Dendritic cell treated with granulocyte-macrophage colony-stimulating factor and Interleukin-4, amounts not matched to agents 40 ng/mL and 50 ng/mL, for 4 days (primary cell): ENCODE results near the gene CCDC92B.

Experiments
- H3K27ac Mint-ChIP-seq: one replicate; pipeline ENCODE4 v1.8.0; 2022; ENCODE audit warnings: mild to moderate bottlenecking, mixed read lengths
- H3K27me3 Mint-ChIP-seq: one replicate; pipeline ENCODE4 v1.8.0; 2022; ENCODE audit warnings: mild to moderate bottlenecking, mixed read lengths
- H3K36me3 Mint-ChIP-seq: one replicate; pipeline ENCODE4 v1.8.0; 2022; ENCODE audit warnings: low read depth, mixed read lengths
- H3K4me1 Mint-ChIP-seq: one replicate; pipeline ENCODE4 v1.8.0; 2022; ENCODE audit warnings: low read depth, mixed read lengths
- H3K4me3 Mint-ChIP-seq: one replicate; pipeline ENCODE4 v1.8.0; 2022; ENCODE audit warnings: mild to moderate bottlenecking, moderate library complexity, mixed read lengths
- H3K9me3 Mint-ChIP-seq: one replicate; pipeline ENCODE4 v1.8.0; 2022; ENCODE audit warnings: mixed read lengths
- intact Hi-C: fragments of 100-400 bp; cut with micrococcal nuclease; formaldehyde crosslinking; loops from one replicate; pipeline ENCODE4 v1.15.0; 2022

The CCDC92B gene

DNA sequence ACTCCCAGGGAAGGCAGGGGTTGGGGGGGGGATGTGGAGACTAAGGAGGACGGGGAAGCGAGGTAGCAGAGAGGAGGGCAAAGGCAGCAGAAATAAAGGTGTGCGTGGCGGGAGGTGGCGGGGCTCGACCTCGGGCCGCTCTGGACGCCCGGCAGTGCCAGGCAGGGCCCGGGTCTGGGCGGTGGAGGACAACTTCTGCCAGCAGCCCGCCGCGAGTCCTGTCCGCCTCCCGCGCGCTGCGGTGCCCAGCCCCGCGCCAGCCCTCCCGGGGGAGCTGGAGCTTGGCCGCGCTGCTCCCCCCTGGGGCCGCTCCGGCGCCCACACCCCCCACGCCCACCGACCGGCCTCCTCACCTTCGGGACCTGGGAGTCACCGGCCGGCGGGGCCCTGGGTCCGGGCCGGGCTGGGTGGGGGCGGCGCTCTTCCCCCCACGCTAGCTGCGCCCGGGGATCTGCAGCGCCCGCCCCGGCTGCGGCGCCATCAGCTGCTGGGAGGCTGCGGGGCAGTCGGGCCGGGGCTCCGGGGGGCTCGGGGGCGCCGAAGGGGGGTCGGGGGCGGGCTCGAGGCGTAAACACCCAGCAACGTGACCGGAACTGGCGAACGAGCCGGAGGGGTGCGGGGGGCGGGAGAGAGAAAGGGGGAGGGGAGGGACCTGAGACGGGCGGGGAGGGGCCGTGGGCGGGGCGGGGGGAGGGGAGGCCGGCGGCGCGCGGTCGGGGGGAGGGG, at the start of gene CCDC92B:
CCDC92B (minus strand) TSS at position 595 of the 726 bp plus-strand sequence. CDS start 14,507 bp downstream, outside the sequence.
- Mint-ChIP-seq H3K27ac (no peak within 1 kb of the TSS), H3K9me3 (no peaks in the 10 kb centered on the region), H3K27me3 (peaks cover 74% of the 10 kb centered on the region), H3K36me3 (no peaks in the 10 kb centered on the region), H3K4me3 (no peak within 1 kb of the TSS), H3K4me1 (no peaks in the 10 kb centered on the region)
- intact Hi-C loops: no loop called here

DNA sequence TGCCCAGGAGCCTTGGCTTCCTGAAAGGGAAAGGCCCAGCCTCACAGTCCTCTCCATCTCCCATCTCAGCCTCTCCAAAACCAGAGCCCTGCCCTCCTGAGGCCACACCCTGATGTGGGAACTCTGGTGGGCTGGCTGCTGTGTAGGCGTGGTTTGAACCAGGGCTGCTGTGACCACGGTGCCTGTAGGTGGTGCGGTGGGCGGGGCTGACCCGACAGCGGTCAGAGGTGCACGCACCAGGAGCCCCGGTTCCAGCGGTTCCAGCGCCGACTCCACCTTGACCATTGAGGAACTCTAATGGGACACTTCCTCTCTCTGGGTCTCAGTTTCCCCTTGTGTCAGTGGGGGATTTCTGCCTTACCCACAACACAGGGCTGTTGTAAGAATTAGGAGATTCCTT, 49.2 kb upstream of the CCDC92B start:
- Mint-ChIP-seq H3K4me1 (peaks cover 88% of the 10 kb centered on the region), H3K9me3 (no peaks in the 10 kb centered on the region), H3K27me3 (no peaks in the 10 kb centered on the region), H3K27ac (peak overlapping the region; percentile 61), H3K36me3 (peaks cover 40% of the 10 kb centered on the region), H3K4me3 (no peak overlapping the region)
- intact Hi-C loops: loop anchor here (10.0 kb wide), 1 partner anchor 136 kb away; no protein-coding TSS in a partner anchor

- H3K4me3 Mint-ChIP-seq: peak overlapping the region; percentile 97
Observed at GRCh38 chr17:2798188-2798587, 48.7 kb upstream of the CCDC92B start.

GRCh38 chr17:2797637-2798036, 48.2 kb upstream of the CCDC92B start:
- H3K4me3 Mint-ChIP-seq: peak overlapping the region; percentile 97
- no peaks in the 10 kb centered on the region for H3K27me3 Mint-ChIP-seq
- peaks cover 35% of the 10 kb centered on the region for H3K36me3 Mint-ChIP-seq
- H3K4me1 Mint-ChIP-seq: peaks cover 87% of the 10 kb centered on the region
- intact Hi-C loops: loop anchor here (10.0 kb wide), 1 partner anchor 137 kb away; no protein-coding TSS in a partner anchor
- no peaks in the 10 kb centered on the region for H3K9me3 Mint-ChIP-seq
- H3K27ac Mint-ChIP-seq: peak overlapping the region; percentile 73

More at GRCh38 chr17:2798188-2798587, 48.7 kb upstream of the CCDC92B start:
- H3K4me1 Mint-ChIP-seq: peaks cover 88% of the 10 kb centered on the region
- peak overlapping the region; percentile 73 for H3K27ac Mint-ChIP-seq
- intact Hi-C loops: loop anchor here (10.0 kb wide), 1 partner anchor 137 kb away; no protein-coding TSS in a partner anchor
- no peaks in the 10 kb centered on the region for H3K27me3 Mint-ChIP-seq
- H3K9me3 Mint-ChIP-seq: no peaks in the 10 kb centered on the region
- peaks cover 35% of the 10 kb centered on the region for H3K36me3 Mint-ChIP-seq

DNA sequence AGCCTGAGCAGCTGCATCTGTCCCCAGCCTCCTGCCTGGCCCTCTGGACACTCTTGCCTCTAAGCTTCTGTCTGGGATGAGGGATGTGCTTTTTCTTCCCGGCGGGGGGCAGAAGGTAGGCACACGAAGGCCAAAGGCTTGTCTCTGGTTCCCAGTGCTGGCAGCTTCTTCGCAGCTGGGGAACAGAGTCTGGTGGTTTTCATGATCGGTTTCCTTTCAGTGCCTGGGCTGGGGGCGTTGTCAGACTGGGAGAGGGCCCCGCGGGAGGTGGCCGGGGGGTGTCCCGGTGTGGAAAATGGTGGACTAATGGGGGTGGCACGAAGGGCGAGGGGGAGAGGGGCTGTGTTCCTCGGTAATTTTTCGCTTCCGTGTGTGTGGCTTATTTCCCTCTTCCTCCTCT, 47.8 kb upstream of the CCDC92B start:
- H3K4me1 Mint-ChIP-seq: peaks cover 87% of the 10 kb centered on the region
- H3K4me3 Mint-ChIP-seq: peak overlapping the region; percentile 97
- H3K27ac Mint-ChIP-seq: peak overlapping the region; percentile 73
- H3K9me3 Mint-ChIP-seq: no peaks in the 10 kb centered on the region
- intact Hi-C loops: loop anchor here (10.0 kb wide), 1 partner anchor 138 kb away; no protein-coding TSS in a partner anchor
- H3K27me3 Mint-ChIP-seq: no peaks in the 10 kb centered on the region
- H3K36me3 Mint-ChIP-seq: peaks cover 31% of the 10 kb centered on the region

- Mint-ChIP-seq H3K27me3 (no peaks in the 10 kb centered on the region), H3K4me1 (peaks cover 87% of the 10 kb centered on the region), H3K27ac (peak within 1 kb of the TSS; percentile 73), H3K36me3 (peaks cover 23% of the 10 kb centered on the region), H3K9me3 (no peaks in the 10 kb centered on the region), H3K4me3 (peak within 1 kb of the TSS; percentile 97)
- intact Hi-C loops: loop anchor here (10.0 kb wide), 1 partner anchor 138 kb away; no protein-coding TSS in a partner anchor
Observed at GRCh38 chr17:2796164-2797125, 47.0 kb upstream of the CCDC92B start, which contains the start of gene RAP1GAP2. RAP1GAP2 (plus strand) TSS chr17:2796438; CDS start chr17:2796528, 90 bp downstream.

- Mint-ChIP-seq H3K4me1 (peaks cover 95% of the 10 kb centered on the region), H3K27ac (peak overlapping the region; percentile 73), H3K27me3 (no peaks in the 10 kb centered on the region)
Observed at GRCh38 chr17:2795441-2796163, 46.1 kb upstream of the CCDC92B start.

DNA sequence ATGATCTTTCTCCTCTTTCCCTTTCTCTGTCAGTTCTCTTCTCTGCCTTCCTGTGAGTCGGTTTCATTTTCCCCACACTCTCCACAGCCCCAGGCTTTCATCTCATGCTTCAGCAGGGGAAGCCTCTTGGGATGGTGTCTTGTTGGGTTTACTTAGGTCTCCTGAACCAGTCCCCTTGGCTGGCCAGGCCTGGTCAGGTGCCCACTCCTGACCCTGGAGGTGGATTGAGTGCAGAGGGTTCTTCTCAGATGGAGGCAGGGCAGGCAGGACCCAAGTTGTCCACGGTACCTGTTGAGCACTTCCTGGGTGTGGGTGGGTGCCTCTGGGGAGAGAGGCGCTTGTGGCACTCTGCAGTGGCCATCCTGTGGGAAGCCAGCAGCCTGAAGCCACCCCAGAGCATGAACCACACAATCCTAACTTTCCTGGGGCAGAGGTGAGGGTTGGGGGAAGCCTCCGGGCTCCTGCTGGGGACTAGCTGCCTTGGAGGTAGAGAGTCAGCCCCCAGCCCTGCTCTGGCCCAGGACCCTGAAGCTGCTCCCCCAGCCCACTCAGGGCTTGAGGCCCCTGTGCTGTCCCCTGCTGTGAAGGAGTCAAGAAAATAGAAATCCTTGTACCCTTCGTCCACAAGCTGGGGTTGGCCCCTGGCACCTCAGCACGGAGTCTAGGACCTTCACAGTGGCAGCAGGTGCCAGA, 44.8 kb upstream of the CCDC92B start:
- Mint-ChIP-seq H3K27me3 (no peaks in the 10 kb centered on the region), H3K4me1 (peaks cover 94% of the 10 kb centered on the region), H3K27ac (peak overlapping the region; percentile 62), H3K36me3 (peaks cover 11% of the 10 kb centered on the region), H3K4me3 (peak overlapping the region; percentile 10), H3K9me3 (no peaks in the 10 kb centered on the region)
- intact Hi-C loops: loop anchor here (5.0 to 10.0 kb wide), 2 partner anchors 141 to 218 kb away; no protein-coding TSS in a partner anchor

More at GRCh38 chr17:2795441-2796163, 46.1 kb upstream of the CCDC92B start:
- Mint-ChIP-seq H3K9me3 (no peaks in the 10 kb centered on the region), H3K4me3 (peak overlapping the region; percentile 97), H3K36me3 (peaks cover 18% of the 10 kb centered on the region)
- intact Hi-C loops: loop anchor here (10.0 kb wide), 1 partner anchor 139 kb away; no protein-coding TSS in a partner anchor

- Mint-ChIP-seq H3K4me1 (peaks cover 79% of the 10 kb centered on the region), H3K27me3 (no peaks in the 10 kb centered on the region), H3K4me3 (no peak overlapping the region), H3K9me3 (no peaks in the 10 kb centered on the region), H3K36me3 (peaks cover 11% of the 10 kb centered on the region), H3K27ac (peak overlapping the region; percentile 93)
- intact Hi-C loops: loop anchor here (5.0 to 10.0 kb wide), 2 partner anchors 142 to 220 kb away; no protein-coding TSS in a partner anchor
Observed at GRCh38 chr17:2792366-2793169, 43.1 kb upstream of the CCDC92B start.

GRCh38 chr17:2789700-2790099, 40.2 kb upstream of the CCDC92B start:
- Mint-ChIP-seq H3K27ac (no peak overlapping the region), H3K4me1 (peaks cover 50% of the 10 kb centered on the region), H3K27me3 (no peaks in the 10 kb centered on the region), H3K4me3 (no peak overlapping the region), H3K36me3 (no peaks in the 10 kb centered on the region), H3K9me3 (no peaks in the 10 kb centered on the region)
- intact Hi-C loops: loop anchor here (5.0 to 10.0 kb wide), 3 partner anchors 38 to 223 kb away; no protein-coding TSS in a partner anchor

DNA sequence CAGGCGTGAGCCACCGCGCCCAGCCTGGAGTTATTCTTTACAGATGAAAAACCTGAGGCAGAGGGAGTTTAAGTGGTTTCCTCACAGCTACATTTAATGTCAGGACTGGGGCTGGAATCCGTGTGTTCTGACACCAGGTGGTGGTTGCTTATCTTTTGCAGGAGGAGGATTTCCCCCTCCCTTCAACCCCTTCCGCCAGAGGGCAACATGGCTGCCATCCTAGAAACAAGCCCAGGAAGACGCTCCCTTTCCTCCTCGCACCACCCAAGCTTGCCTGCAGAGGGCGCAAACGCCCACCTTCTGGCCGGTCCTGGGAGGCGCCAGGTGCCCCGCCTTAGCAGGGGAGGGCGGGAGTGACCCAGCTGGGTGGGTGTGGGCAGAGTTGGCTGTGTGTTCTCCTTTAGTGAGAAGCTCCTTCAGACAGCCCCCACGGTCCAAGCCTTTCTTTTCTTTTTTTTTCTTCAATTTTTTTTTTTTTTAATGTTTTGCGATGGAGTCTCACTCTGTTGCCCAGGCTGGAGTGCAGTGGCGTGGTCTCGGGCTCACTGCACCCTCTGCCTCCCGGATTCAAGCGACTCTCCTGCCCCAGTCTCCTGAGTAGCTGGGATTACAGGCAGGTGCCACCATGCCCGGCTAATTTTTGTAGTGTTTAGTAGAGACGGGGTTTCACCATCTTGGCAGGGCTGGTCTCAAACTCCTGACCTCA, 36.9 kb upstream of the CCDC92B start:
- Mint-ChIP-seq H3K4me1 (peaks cover 37% of the 10 kb centered on the region), H3K27ac (peak overlapping the region; percentile 19), H3K4me3 (peak overlapping the region; percentile 58), H3K27me3 (peaks cover 6% of the 10 kb centered on the region), H3K9me3 (no peaks in the 10 kb centered on the region), H3K36me3 (no peaks in the 10 kb centered on the region)
- intact Hi-C loops: loop anchor here (5.0 kb wide), 1 partner anchor 41 kb away; no protein-coding TSS in a partner anchor
